Chondrocyte (in vitro differentiated cells): ENCODE data around the gene FASN. TPM values are rescaled to one million over a fixed set of nuclear protein-coding genes. Genes with fewer than 3 reads are reported as not detected.

Experiments
- DNase-seq: peaks from one replicate; pipeline ENCODE4 v3.0.0; 2021; ENCODE audit warnings: mixed read lengths, low spot score
- H3K27ac Mint-ChIP-seq: one replicate; pipeline ENCODE4 v1.8.0; 2021; ENCODE audit warnings: mild to moderate bottlenecking, moderate library complexity, mixed read lengths; ENCODE audit not compliant: unreplicated experiment
- H3K27me3 Mint-ChIP-seq: 2 replicates; pipeline ENCODE4 v1.8.0; 2021; ENCODE audit warnings: low read depth, mixed read lengths
- H3K36me3 Mint-ChIP-seq: 2 replicates; pipeline ENCODE4 v1.8.0; 2021; ENCODE audit warnings: low read depth, mixed read lengths
- H3K4me1 Mint-ChIP-seq: 2 replicates; pipeline ENCODE4 v1.8.0; 2021; ENCODE audit warnings: low read depth, mild to moderate bottlenecking, mixed read lengths
- H3K4me3 Mint-ChIP-seq: one replicate; pipeline ENCODE4 v1.8.0; 2021; ENCODE audit warnings: mild to moderate bottlenecking, moderate library complexity, mixed read lengths; ENCODE audit not compliant: unreplicated experiment
- H3K9me3 Mint-ChIP-seq: 2 replicates; pipeline ENCODE4 v1.8.0; 2021; ENCODE audit warnings: low read depth, mixed read lengths
- total RNA-seq: library from RNA; stranded (reverse); gene quantifications from 3 replicates; pipeline ENCODE4 v1.2.1, GENCODE V29; 2021
- TF ChIP-seq, protein P1 (sequence below): fragments of 200-600 bp; sonication (generic); IDR thresholded peaks from 2 replicates; pipeline ENCODE4 v1.5.0; 2021; ENCODE audit warnings: antibody characterized with exemption, mild to moderate bottlenecking, moderate library complexity

FASN gene
- total RNA-seq, 1 donor from 2014 or later = 141 TPM

DNA sequence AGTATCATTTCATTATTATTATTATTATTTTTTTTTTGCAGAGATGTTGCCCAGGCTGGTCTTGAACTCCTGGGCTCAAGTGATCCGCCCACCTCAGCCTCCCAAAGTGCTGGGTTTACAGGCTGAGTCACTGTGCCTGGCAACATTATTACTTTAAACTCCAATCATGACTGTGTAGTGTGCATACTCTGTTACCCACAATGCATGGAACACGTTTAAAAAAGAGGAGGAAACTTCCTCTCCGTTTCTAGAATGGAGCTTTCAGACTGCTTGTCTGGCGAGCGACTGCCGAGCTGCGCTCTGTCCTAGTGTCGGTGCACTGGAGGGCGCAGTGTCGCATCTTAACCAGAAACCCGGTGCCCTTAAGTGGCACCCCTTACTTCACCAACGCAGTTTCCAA, 22.1 kb upstream of the FASN start:
- Mint-ChIP-seq H3K36me3 (peaks cover 3% of the 10 kb centered on the region), H3K27ac (no peak overlapping the region)
- no peak for DNase-seq

DNA sequence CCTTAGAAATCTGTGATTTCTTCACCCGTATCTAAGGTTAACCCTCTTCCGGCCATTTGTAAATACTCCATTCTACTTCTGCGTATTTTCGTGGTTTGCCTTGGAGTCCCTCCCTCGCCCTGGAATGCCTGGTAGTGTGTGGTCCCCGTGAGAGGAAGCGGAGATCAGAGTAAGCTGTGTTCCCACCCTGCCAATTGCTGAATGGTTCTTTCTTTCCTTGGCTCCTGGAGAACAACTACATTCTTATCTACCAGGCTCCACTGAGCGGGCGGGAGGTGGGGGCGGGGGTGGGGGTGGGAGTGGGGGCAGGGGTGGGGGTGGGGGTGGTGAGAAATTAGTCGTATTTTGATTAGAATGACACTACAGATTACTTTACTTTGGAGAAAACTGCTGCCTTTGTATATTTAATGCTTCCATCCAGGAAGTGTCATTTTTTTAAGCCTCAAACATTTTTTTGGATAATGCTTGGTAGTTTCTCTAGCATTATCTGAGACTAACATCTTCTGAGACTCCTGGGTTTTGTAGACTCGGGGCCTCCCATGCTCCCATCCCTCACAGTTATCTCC, 20.9 kb upstream of the FASN start:
- no peaks in the 10 kb centered on the region for H3K27me3 Mint-ChIP-seq
- no peaks in the 10 kb centered on the region for H3K36me3 Mint-ChIP-seq
- no peak for DNase-seq
- H3K4me1 Mint-ChIP-seq = peaks cover 10% of the 10 kb centered on the region
- H3K9me3 Mint-ChIP-seq = no peaks in the 10 kb centered on the region
- peak overlapping the region; percentile 31 for H3K4me3 Mint-ChIP-seq
- TF ChIP-seq, protein P1, sequence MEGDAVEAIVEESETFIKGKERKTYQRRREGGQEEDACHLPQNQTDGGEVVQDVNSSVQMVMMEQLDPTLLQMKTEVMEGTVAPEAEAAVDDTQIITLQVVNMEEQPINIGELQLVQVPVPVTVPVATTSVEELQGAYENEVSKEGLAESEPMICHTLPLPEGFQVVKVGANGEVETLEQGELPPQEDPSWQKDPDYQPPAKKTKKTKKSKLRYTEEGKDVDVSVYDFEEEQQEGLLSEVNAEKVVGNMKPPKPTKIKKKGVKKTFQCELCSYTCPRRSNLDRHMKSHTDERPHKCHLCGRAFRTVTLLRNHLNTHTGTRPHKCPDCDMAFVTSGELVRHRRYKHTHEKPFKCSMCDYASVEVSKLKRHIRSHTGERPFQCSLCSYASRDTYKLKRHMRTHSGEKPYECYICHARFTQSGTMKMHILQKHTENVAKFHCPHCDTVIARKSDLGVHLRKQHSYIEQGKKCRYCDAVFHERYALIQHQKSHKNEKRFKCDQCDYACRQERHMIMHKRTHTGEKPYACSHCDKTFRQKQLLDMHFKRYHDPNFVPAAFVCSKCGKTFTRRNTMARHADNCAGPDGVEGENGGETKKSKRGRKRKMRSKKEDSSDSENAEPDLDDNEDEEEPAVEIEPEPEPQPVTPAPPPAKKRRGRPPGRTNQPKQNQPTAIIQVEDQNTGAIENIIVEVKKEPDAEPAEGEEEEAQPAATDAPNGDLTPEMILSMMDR = no peak
- H3K27ac Mint-ChIP-seq = peak overlapping the region; percentile 41

More for the DNA sequence above, 22.1 kb upstream of the FASN start:
- H3K9me3 Mint-ChIP-seq = no peaks in the 10 kb centered on the region
- H3K4me3 Mint-ChIP-seq = no peak overlapping the region
- H3K27me3 Mint-ChIP-seq = no peaks in the 10 kb centered on the region
- peaks cover 10% of the 10 kb centered on the region for H3K4me1 Mint-ChIP-seq
- TF ChIP-seq, protein P1 = no peak

DNA sequence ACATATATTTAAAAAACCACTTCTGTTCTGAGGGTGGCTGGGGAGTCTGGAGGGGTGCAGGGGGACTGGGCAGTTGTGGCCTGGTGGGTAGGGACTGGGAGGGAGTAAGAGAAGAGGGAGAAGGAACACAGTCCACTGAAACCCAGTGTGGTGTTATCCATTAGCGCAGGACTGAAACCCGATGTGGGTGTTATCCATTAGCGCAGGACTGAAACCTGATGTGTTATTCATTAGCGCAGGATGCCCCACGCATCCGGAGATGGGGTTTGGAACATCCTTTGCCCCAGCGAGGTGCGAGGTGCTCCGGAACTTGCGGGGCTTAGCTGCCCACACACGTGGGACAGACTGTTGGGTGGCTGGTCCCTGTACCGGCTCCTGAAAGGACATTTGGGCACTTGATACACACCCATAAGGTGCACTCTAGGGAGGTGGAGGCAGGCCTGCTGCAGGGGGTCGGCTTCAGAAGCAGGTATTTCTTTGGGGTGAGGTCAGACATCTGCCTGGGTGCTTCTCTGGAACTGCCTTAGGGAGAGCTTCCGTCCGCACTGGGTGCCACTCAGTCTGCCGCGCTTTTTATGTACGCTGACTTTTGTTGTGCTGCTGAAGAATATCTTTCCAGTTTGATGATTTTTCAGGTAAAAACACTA, 20.3 kb upstream of the FASN start:
- peaks cover 3% of the 10 kb centered on the region for H3K36me3 Mint-ChIP-seq
- H3K4me3 Mint-ChIP-seq = peak overlapping the region; percentile 31
- TF ChIP-seq, protein P1 = no peak
- DNase-seq = no peak
- no peaks in the 10 kb centered on the region for H3K9me3 Mint-ChIP-seq
- H3K27ac Mint-ChIP-seq = peak overlapping the region; percentile 41
- peaks cover 10% of the 10 kb centered on the region for H3K4me1 Mint-ChIP-seq
- H3K27me3 Mint-ChIP-seq = no peaks in the 10 kb centered on the region

DNA sequence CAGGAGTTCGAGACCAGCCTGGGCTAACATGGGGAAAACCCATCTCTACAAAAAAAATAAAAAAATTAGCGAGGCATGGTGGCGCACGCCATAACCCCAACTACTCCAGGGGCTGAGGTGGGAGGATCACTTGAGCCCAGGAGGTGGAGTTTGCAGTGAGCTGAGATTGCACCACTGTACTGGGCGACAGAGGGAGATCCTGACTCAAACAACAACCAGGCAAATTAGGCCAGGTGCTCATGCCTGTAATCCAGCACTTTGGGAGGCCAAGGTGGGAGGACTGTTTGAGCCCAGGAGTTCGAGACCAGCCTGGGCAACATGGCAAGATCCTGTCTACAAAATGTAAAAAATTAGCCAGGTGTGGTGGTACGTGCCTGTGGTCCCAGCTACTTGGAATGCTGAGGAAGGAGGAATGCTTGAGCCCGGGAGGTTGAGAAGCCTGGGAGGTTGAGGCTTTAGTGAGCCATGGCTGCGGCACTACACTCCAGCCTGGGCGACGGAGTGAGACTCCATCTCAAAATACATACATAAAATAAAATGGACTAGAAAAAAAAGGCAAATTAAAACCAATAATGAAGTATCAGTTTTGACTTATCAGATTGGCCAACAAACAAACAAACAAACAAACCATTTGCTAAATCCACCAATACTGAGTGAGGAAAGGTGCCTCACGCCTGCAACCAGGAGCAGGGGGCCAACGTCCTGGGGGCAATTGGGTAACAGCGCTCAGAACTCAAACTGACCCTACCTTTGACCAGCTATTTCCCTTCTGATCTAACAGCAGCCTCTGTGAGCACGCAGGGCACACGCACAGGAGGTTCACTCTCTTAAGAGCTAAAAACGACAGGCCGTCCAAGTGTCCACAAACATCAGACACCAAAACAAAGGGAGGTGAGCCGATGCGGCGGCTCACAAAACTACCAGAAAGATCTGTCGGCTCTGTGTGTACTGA, 19.4 kb upstream of the FASN start:
- peaks cover 10% of the 10 kb centered on the region for H3K4me1 Mint-ChIP-seq
- TF ChIP-seq, protein P1 = no peak
- no peaks in the 10 kb centered on the region for H3K27me3 Mint-ChIP-seq
- H3K4me3 Mint-ChIP-seq = no peak overlapping the region
- no peak for DNase-seq
- no peak overlapping the region for H3K27ac Mint-ChIP-seq
- H3K36me3 Mint-ChIP-seq = peaks cover 3% of the 10 kb centered on the region
- H3K9me3 Mint-ChIP-seq = no peaks in the 10 kb centered on the region

DNA sequence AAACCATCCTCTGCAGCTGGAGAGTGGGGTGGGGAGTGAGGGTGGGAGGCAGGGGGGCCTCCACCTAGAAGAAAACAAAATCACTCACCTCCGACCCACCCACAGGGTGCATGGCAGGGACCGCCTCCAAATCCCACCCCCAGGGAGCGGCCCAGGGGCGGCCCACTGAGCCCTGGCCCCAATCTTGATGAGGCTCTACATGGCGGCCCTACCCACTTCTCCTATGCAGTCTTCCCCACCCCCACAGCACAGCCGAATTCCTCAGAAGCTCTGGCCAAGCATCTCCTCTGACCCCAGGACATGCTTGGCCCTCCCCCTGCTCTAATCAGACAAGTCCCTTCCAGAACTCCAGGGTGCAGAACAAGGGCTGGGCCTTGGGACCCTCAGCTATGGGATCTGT, 18.2 kb upstream of the FASN start:
- Mint-ChIP-seq H3K4me3 (no peak overlapping the region), H3K36me3 (peaks cover 3% of the 10 kb centered on the region), H3K9me3 (no peaks in the 10 kb centered on the region), H3K4me1 (peaks cover 10% of the 10 kb centered on the region), H3K27ac (no peak overlapping the region), H3K27me3 (no peaks in the 10 kb centered on the region)
- DNase-seq = no peak
- TF ChIP-seq, protein P1 = no peak
